ENCODE data around the gene LEMD2. TPM values are rescaled to one million over a fixed set of nuclear protein-coding genes. Genes with fewer than 3 reads are reported as not detected.

Gene LEMD2
- total RNA-seq, 1 donor from 2014 or later, result 51.9 TPM

DNA sequence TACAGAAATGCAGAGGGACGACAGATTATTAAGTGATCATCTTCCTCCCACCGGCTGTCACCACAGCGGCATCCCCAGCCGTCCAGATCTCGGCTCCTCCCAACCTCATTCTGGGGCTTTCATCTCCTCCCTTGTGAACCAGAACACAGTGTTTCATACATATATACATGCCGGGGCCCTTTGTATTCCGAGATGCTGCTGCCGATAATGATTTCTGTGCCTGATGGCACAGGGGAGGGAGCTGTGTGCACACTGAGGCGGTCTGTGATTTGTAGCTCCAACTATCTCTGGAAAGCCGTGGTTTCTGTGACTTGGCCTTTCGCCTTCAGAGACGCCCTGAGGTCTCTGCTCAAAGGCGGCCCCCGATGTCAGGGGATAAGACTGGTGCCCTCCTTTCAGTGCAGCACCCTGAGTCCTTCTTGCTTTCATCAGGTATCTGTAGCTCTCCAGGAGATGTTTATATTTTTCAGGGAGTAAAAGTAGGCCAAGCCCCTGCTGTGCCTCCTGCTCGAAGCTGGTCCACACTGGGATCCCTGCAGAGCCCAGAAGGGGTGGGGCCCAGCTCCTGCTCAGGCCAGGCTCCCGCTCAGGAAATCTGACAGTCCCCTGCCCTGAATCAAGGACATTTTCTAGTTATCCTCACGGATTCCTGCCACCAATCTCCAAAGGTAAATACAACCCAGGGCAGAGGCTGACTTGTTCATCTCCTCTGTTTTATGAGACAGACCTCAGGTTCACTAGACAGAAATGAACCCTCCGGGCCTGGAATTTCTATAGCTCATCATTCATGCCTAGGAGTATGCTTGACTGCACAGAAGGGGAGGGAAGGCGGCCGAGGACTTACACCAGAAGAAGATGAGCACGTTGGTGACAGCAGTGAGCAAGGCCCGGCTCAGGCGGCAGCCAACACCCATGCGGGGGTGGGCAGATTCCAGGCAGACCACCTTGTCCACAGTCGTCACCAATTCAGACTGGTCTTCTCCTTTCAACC, 11.2 kb downstream of the LEMD2 start:
- DNase-seq (ENCODE audit: low read depth), result no peak

DNA sequence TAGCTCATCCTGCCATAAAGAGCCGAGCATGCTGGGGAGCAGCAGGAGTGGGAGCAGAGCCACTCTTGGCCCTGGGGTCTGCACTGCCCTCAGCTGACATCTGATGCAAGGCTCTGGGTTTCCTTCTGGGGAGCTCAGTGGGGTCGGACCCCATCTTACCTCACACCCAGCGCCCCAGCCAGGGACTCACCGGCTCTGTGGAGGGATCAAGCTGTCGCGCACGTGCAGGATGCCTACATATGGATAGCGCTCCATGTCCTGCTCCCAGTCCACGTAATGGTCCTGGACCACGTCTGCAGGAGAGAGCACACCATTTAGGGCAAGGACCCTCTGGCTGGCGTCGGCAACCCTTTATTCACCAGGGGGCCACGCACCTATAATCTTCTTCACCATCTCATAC, 12.2 kb downstream of the LEMD2 start:
- no peak for DNase-seq (ENCODE audit: low read depth)

GRCh38 chr6:33776186-33776585, 12.7 kb downstream of the LEMD2 start:
- no peak for DNase-seq (ENCODE audit: low read depth)

DNA sequence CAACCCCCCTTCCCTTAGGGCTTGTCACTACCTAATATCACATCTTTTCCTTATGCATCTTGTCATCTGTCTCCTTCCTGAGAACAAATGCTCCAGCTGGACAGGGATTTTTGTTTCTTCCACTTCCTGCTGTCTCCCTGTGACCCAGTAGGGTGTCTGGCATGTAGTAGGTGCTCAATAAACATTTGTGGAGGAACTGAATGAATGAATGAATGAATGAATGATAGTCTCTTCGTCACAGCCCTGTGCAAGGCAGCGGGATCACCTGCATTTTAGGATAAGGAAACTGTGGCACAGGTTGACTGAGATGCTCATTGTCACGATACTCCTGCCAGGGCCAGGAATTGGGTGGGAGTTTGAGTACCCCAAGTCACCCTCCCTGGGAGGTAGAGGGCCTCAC, 14.2 kb downstream of the LEMD2 start:
- DNase-seq (ENCODE audit: low read depth), result no peak

DNA sequence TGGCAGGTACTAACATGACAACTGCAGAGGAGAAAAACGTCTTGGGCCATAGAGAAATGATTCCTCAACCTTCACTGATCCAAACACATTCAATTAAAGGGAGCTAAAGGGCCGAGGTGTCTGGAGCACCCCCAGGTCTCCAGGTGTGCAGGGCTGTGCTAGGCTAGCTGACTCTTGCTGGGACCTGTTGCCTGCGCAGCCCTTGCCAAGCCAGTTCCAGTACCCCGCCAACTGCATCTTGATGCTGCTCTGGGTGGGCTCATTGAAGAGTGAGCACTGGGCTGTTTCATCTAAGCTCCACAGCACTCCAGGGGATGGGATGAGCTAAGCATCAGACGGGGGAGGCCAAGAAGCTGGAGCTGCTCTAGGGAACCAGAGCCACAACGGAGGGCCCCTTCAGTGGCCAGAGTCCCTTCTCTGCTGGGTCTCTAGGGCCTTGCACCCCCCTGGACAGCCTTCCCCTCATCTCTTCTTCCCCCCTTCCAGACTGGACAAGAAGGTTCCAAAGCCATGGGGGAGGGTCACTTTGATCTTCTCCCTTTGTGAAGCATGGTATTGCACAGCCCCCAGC, 15.9 kb downstream of the LEMD2 start:
- no peak for DNase-seq (ENCODE audit: low read depth)

DNA sequence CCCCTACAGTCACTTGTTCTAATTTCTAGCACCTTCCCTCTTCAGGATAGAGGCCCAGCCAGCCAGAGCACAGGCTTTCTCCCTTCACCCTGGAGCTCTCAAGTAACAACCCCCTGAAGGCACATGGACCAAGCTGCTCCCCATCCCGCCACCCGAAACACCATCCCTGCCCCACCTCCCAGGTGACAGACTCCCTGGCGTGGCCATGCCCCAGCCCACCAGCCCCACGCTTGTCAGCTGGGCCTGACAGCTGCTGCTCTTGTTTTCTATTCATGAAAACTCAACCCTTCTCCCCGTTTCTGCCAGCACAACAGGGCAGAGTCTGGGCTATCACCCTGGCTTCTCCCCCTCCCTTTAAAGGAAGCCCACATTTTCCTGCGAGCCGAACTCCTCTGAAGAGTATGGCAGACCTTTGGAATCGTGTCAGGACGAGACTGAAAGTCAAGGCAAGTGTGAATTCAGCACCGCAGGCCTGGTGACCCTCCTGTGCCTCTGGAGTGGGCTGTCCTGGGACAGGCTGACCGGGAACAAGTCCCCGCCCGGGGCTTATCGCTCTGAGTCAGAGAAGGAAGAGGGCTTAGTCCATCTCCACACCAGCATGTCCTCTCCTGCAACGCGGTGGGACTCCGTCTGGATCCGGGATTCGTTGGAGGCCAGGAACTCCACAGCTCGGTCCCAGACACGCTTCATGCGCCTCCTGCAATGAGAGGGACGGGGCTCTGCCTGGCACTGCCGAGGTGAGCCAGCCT, 16.7 kb downstream of the LEMD2 start:
- no peak for DNase-seq (ENCODE audit: low read depth)

DNA sequence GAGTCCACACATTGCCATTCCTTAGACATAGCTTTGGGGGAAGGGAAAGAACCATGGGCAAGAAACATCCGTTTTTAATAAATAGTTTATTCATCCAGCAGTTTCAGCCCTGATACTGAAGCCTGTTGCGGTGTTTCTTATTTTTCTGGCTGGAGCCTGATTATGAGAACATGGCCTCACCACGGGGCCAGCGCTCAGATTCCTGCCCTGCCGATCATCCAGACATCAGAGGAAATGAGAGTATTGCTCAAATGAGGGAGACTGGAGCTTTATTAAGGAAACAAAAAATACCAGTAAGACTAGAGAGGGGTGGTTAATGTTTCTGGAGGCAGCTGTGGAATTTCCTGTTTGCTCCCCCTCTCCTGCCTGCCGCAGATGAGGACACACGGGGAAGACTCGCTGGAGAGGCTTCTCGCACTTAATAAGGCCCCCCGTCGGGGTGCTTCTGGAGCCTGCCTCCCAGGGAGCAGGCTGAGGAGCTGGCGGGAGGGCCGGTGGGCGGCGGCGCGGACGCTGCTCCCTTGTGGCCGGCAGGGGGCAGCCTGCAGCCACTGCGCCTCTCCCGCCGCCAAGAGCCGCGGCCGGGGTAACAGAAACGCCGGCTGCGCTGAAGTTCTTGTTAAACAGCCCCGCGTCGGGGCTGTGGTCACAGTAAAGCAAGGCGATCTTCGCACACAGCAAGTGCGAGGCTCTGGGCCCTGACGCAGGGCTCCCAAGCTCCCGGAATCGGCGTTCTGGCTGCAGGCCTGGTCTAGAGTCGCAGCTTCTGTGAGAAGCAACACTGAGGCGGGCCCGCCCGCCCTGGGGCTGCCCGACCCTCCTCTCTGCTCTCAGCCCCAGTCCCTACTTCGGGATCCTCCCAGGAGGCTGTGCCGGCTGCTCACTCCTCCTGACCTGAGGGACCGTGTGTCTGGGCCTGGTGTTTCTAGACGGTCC, 17.5 kb downstream of the LEMD2 start:
- DNase-seq (ENCODE audit: low read depth), result peak; percentile 87

- no peak for DNase-seq (ENCODE audit: low read depth)
Observed at GRCh38 chr6:33770833-33771145, 18.1 kb downstream of the LEMD2 start.

DNA sequence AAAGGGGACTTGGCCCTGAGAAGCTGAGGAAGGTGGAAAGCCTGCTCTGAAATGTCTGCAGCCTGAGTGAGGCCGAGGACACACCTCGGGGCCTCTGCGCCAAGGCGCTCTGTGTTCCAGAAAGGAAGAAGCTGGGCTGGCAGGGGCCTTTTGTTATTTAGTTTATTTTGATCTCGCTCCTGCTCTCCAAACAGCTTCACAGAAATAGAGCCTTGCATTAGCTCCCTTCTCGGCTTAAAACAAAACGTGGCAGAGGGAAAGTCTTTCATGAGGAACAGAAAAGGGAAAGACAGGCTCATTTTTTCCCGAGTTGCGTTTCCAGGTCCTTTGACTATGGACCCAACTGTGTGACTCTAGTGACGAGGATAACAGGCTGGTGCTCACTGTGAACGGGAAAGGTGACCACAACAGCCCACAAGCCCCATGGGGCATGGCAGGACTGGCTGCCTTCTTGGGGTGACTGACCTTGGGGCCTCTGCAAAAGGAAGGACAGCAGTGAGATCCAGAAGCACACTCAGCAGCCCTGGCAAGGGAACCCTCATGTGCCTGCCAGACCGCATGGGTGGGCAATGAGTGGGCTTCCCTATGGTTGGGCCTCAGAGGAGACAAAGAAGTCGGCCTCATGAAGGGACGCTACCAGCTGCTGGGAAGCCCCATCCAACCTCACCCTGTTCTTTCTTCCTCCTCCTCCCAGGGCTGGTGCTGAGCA, 18.7 kb downstream of the LEMD2 start:
- DNase-seq (ENCODE audit: low read depth), result no peak

- DNase-seq (ENCODE audit: low read depth), result no peak
Observed at GRCh38 chr6:33769248-33769821, 19.6 kb downstream of the LEMD2 start.

DNA sequence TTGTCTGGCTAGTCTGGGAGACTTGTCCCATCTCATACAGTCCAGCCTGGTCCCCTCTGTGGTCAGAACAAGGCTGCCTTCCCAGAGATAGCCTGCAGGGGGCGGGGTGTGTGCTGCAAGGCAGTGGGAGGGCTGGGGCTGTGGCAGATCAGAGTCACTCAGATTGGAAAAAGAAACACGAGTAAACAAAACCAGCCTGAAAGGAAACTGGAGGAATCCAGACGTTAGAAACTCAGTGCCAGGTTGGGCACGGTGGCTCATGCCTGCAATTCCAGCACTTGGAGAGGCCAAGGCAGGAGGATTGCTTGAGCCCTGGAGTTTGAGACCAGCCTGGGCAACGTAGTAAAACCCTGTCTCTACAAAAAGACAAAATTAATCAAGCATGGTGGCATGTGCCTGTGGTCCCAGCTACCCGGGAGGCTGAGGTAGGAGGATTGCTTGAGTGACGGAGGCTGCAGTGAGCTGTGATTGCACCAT, 20.2 kb downstream of the LEMD2 start:
- DNase-seq (ENCODE audit: low read depth), result peak; percentile 87

GRCh38 chr6:33766921-33767907, 21.7 kb downstream of the LEMD2 start:
- DNase-seq (ENCODE audit: low read depth), result peak; percentile 91

GRCh38 chr6:33765368-33765767, 23.6 kb downstream of the LEMD2 start:
- no peak for DNase-seq (ENCODE audit: low read depth)

GRCh38 chr6:33764036-33764435, 24.9 kb downstream of the LEMD2 start:
- no peak for DNase-seq (ENCODE audit: low read depth)

GRCh38 chr6:33763483-33763882, 25.4 kb downstream of the LEMD2 start:
- no peak for DNase-seq (ENCODE audit: low read depth)

- DNase-seq (ENCODE audit: low read depth), result no peak
Observed at GRCh38 chr6:33762713-33763112, 26.2 kb downstream of the LEMD2 start.

GRCh38 chr6:33761922-33762629, 26.9 kb downstream of the LEMD2 start:
- peak; percentile 81 for DNase-seq (ENCODE audit: low read depth)

GRCh38 chr6:33761581-33761921, 27.4 kb downstream of the LEMD2 start:
- DNase-seq (ENCODE audit: low read depth), result no peak

Measured in myocyte (in vitro differentiated cells).